Dendritic cell treated with granulocyte-macrophage colony-stimulating factor and Interleukin-4, amounts not matched to agents 40 ng/mL and 50 ng/mL, for 4 days (primary cell): Measurements from ENCODE around the gene PPA1.
"Not testable (repeated sequence)": the region's sequence is repeated elsewhere in the genome, so short reads cannot be mapped to it uniquely, and the experiment has no call there.

Experiments used
- H3K27ac Mint-ChIP-seq: one replicate; pipeline ENCODE4 v1.8.0; 2022; ENCODE audit warnings: mild to moderate bottlenecking, mixed read lengths
- H3K27me3 Mint-ChIP-seq: one replicate; pipeline ENCODE4 v1.8.0; 2022; ENCODE audit warnings: mild to moderate bottlenecking, mixed read lengths
- H3K36me3 Mint-ChIP-seq: one replicate; pipeline ENCODE4 v1.8.0; 2022; ENCODE audit warnings: low read depth, mixed read lengths
- H3K4me1 Mint-ChIP-seq: one replicate; pipeline ENCODE4 v1.8.0; 2022; ENCODE audit warnings: low read depth, mixed read lengths
- H3K4me3 Mint-ChIP-seq: one replicate; pipeline ENCODE4 v1.8.0; 2022; ENCODE audit warnings: mild to moderate bottlenecking, moderate library complexity, mixed read lengths
- H3K9me3 Mint-ChIP-seq: one replicate; pipeline ENCODE4 v1.8.0; 2022; ENCODE audit warnings: mixed read lengths
- intact Hi-C: fragments of 100-400 bp; cut with micrococcal nuclease; formaldehyde crosslinking; loops from one replicate; pipeline ENCODE4 v1.15.0; 2022

The PPA1 gene

DNA sequence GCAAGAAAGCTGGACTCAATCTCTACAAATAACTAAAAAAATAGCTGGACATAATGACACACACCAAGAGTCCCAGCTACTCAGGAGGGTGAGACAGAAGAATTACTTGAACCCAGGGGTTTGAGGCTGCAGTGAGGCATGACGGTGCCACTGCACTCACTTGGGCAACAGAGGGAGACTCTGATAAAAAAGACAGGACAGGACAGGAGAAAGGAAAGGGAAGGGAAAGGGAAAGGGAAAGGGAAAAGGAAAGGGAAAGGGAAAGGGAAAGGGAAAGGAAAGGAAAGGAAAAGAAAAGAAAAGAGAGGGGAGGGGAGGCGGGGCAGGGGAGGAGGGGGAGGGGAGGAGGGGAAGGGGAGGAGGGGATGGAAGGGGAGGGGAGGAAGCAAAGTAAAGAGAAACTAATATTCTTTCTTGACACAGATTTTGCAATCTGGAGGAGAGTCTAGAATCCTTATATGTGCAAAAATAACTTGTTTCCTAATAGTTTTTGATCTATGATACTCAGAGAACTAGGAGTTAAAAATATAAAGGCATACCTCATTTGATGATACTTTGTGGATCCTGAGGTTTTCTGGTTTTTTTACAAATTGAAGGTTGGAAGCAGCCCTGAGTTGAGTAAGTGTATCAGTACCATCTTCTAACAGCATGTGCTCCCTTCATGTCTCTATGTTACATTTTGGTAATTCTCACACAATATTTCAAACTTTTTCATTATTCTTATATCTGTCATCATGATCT is 70.9 kb downstream of the PPA1 start:
- no peaks in the 10 kb centered on the region for H3K9me3 Mint-ChIP-seq
- no peak overlapping the region for H3K4me3 Mint-ChIP-seq
- no peaks in the 10 kb centered on the region for H3K27me3 Mint-ChIP-seq
- H3K27ac Mint-ChIP-seq, result no peak overlapping the region
- intact Hi-C loops, result no loop called here
- H3K4me1 Mint-ChIP-seq, result peaks cover 35% of the 10 kb centered on the region
- peaks cover 59% of the 10 kb centered on the region for H3K36me3 Mint-ChIP-seq

GRCh38 chr10:70160798-70161197 is 72.4 kb downstream of the PPA1 start:
- Mint-ChIP-seq H3K9me3 (no peaks in the 10 kb centered on the region), H3K36me3 (peaks cover 75% of the 10 kb centered on the region), H3K27me3 (no peaks in the 10 kb centered on the region), H3K4me1 (peaks cover 34% of the 10 kb centered on the region), H3K4me3 (no peak overlapping the region), H3K27ac (no peak overlapping the region)
- intact Hi-C loops, result no loop called here

- Mint-ChIP-seq H3K36me3 (peaks cover 80% of the 10 kb centered on the region), H3K4me1 (peaks cover 30% of the 10 kb centered on the region)
- H3K9me3 Mint-ChIP-seq, H3K27me3 Mint-ChIP-seq, H3K4me3 Mint-ChIP-seq, H3K27ac Mint-ChIP-seq, intact Hi-C loops: not testable (repeated sequence)
Observed at GRCh38 chr10:70159366-70159765, 73.9 kb downstream of the PPA1 start.

DNA sequence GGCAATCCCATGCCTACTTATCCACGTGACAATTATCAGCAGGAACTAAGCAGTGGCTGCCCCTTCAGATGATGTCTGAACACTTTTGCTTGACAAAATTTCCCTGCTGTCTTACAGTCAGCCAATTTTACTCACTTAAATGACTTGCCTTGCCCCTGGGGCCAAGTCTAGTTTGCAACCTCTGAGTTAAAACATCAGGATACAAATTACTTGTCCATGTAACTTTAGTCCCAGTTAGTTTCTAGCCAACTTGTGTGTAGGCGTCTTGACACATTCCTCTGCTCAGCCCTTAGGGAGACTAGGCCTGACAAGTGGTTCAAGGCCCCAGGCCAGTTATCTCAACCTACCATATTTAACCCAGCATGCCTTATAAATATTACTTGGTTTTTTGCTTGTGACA is 75.1 kb downstream of the PPA1 start:
- H3K4me3 Mint-ChIP-seq, result no peak overlapping the region
- intact Hi-C loops, result no loop called here
- peaks cover 19% of the 10 kb centered on the region for H3K4me1 Mint-ChIP-seq
- no peaks in the 10 kb centered on the region for H3K27me3 Mint-ChIP-seq
- no peak overlapping the region for H3K27ac Mint-ChIP-seq
- H3K36me3 Mint-ChIP-seq, result peaks cover 85% of the 10 kb centered on the region
- no peaks in the 10 kb centered on the region for H3K9me3 Mint-ChIP-seq

- H3K27ac Mint-ChIP-seq, result no peak overlapping the region
- H3K27me3 Mint-ChIP-seq, result no peaks in the 10 kb centered on the region
- H3K9me3 Mint-ChIP-seq, result no peaks in the 10 kb centered on the region
- no peak overlapping the region for H3K4me3 Mint-ChIP-seq
- intact Hi-C loops, result no loop called here
- H3K4me1 Mint-ChIP-seq, result peaks cover 8% of the 10 kb centered on the region
- peaks cover 95% of the 10 kb centered on the region for H3K36me3 Mint-ChIP-seq
Observed at GRCh38 chr10:70155255-70155838, 77.9 kb downstream of the PPA1 start.
